SK-N-SH (cell line): Measurements from ENCODE around the gene TRIM65. TPM values are rescaled to one million over a fixed set of nuclear protein-coding genes. Genes with fewer than 3 reads are reported as not detected.

ENCODE experiments used
- CTCF ChIA-PET: fragments of 300-600, 350-600 bp; formaldehyde crosslinking; extraction: SDS; loops from one replicate; lab custom pipeline; 2021; lab: Yijun Ruan, JAX
- POLR2A ChIA-PET: fragments of 350-600 bp; sonication (Branson Sonifier 250); formaldehyde crosslinking; extraction: SDS; loops from one replicate; lab custom pipeline; 2020; ENCODE audit warnings: antibody characterized with exemption, inconsistent platforms; lab: Yijun Ruan, JAX
- DNase-seq: peaks from one replicate; pipeline ENCODE4 v3.0.0; 2012
- H2AFZ ChIP-seq: fragments of 200-600 bp; sonication (generic); 2 replicates; pipeline ENCODE4 v1.8.1; 2016; ENCODE audit warnings: antibody characterized with exemption, mild to moderate bottlenecking, low read depth
- H3F3A ChIP-seq: fragments of 200-600 bp; sonication (generic); replicated peaks from 2 replicates; pipeline ENCODE3; 2016; ENCODE audit warnings: antibody characterized with exemption, mild to moderate bottlenecking; ENCODE audit not compliant: insufficient read depth
- H3K27ac ChIP-seq, 2 experiments: fragments of 200-500 bp in 1 of 2; fragments of 200-600 bp in 1 of 2; sonication (Bioruptor generic) in 1 of 2; sonication (generic), shearing (Covaris generic) in 1 of 2; 2 replicates each; pipeline versions ENCODE4 v1.5.1 to v1.6.1; 2014 to 2016; ENCODE audit warnings: low read depth in 2 of 2, inconsistent platforms in 1 of 2, low read length in 1 of 2, mild to moderate bottlenecking in 1 of 2, mixed read lengths in 1 of 2
- H3K27me3 ChIP-seq: fragments of 200-600 bp; sonication (generic), shearing (Covaris generic); 2 replicates; pipeline ENCODE4 v1.6.1; 2016; ENCODE audit warnings: mixed run types; ENCODE audit not compliant: insufficient read depth
- H3K36me3 ChIP-seq, 2 experiments: fragments of 200-500 bp in 1 of 2; fragments of 200-600 bp in 1 of 2; sonication (Bioruptor generic) in 1 of 2; sonication (generic) in 1 of 2; replicated peaks in 1 of 2; 2 replicates each; pipeline versions ENCODE3 to v1.5.1; 2014 to 2016; ENCODE audit warnings: low read length in 1 of 2, mild to moderate bottlenecking in 1 of 2; ENCODE audit not compliant: insufficient read depth in 2 of 2, control insufficient read depth in 1 of 2
- H3K4me1 ChIP-seq, 2 experiments: fragments of 200-500 bp in 1 of 2; fragments of 200-600 bp in 1 of 2; sonication (Bioruptor generic) in 1 of 2; sonication (generic), shearing (Covaris generic) in 1 of 2; 2 replicates each; pipeline versions ENCODE4 v1.5.1 to v1.6.1; 2014 to 2016; ENCODE audit warnings: low read depth in 1 of 2, low read length in 1 of 2, mixed run types in 1 of 2; ENCODE audit not compliant: insufficient read depth in 2 of 2, control insufficient read depth in 1 of 2
- H3K4me2 ChIP-seq: fragments of 200-600 bp; sonication (generic), shearing (Covaris generic); 2 replicates; pipeline ENCODE4 v1.6.1; 2017; ENCODE audit warnings: mixed run types
- H3K4me3 ChIP-seq, 2 experiments: fragments of 200-500 bp in 1 of 2; fragments of 200-600 bp in 1 of 2; sonication (Bioruptor generic) in 1 of 2; sonication (generic), shearing (Covaris generic) in 1 of 2; 2 replicates each; pipeline versions ENCODE4 v1.5.1 to v1.8.1; 2014 to 2016; ENCODE audit warnings: low read depth in 2 of 2, inconsistent platforms in 1 of 2, low read length in 1 of 2, mild to moderate bottlenecking in 1 of 2, mixed read lengths in 1 of 2, moderate library complexity in 1 of 2
- H3K79me2 ChIP-seq: fragments of 200-600 bp; sonication (generic); 2 replicates; pipeline ENCODE4 v1.8.1; 2017; ENCODE audit warnings: mild to moderate bottlenecking; ENCODE audit not compliant: insufficient read depth
- H3K9ac ChIP-seq: fragments of 200-600 bp; sonication (generic); 2 replicates; pipeline ENCODE4 v1.6.1; 2017; ENCODE audit warnings: mixed run types
- H3K9me2 ChIP-seq: fragments of 200-600 bp; sonication (generic); 2 replicates; pipeline ENCODE4 v1.6.1; 2017; ENCODE audit warnings: mixed run types
- H3K9me3 ChIP-seq: fragments of 200-600 bp; sonication (generic); 2 replicates; pipeline ENCODE4 v1.6.1; 2017; ENCODE audit warnings: mixed run types, mild to moderate bottlenecking, moderate library complexity
- H4K20me1 ChIP-seq: fragments of 200-600 bp; sonication (generic); 2 replicates; pipeline ENCODE4 v1.6.1; 2017; ENCODE audit warnings: mild to moderate bottlenecking, mixed run types; ENCODE audit not compliant: insufficient read depth
- EP300 ChIP-seq, 2 experiments: IDR thresholded peaks; 2 replicates each; pipeline versions ENCODE4 v1.4.0 to v1.6.1; 2012; ENCODE audit warnings: borderline replicate concordance in 1 of 2, low read depth in 1 of 2, low read length in 1 of 2
- FOSL2 ChIP-seq: IDR thresholded peaks from 2 replicates; pipeline ENCODE4 v1.4.0; 2012; ENCODE audit warnings: low read depth, mild to moderate bottlenecking, moderate library complexity, borderline replicate concordance
- FOXJ3 ChIP-seq: sonication (generic); formaldehyde crosslinking; IDR thresholded peaks from 2 replicates; pipeline ENCODE4 v1.5.1; 2020; ENCODE audit warnings: mild to moderate bottlenecking, missing genetic modification reagents
- GATA2 ChIP-seq: sonication (generic); formaldehyde crosslinking; IDR thresholded peaks from 2 replicates; pipeline ENCODE4 v1.5.0; 2020; ENCODE audit warnings: mild to moderate bottlenecking, missing genetic modification reagents
- JUND ChIP-seq: IDR thresholded peaks from 2 replicates; pipeline ENCODE4 v1.4.0; 2012
- MAX ChIP-seq: IDR thresholded peaks from 2 replicates; pipeline ENCODE4 v1.4.0; 2012; ENCODE audit warnings: low read depth
- MXI1 ChIP-seq: IDR thresholded peaks from 2 replicates; pipeline ENCODE4 v1.6.1; 2012; ENCODE audit warnings: mild to moderate bottlenecking, low read depth, low read length, improper control_type of control experiment
- NFIC ChIP-seq: IDR thresholded peaks from 2 replicates; pipeline ENCODE4 v1.4.0; 2012; ENCODE audit warnings: borderline replicate concordance
- POLR2AphosphoS5 ChIP-seq: IDR thresholded peaks from 2 replicates; pipeline ENCODE4 v1.6.1; 2012; ENCODE audit warnings: low read depth, low read length
- RAD21 ChIP-seq: IDR thresholded peaks from 2 replicates; pipeline ENCODE4 v1.6.1; 2012; ENCODE audit warnings: mild to moderate bottlenecking, low read length
- RXRA ChIP-seq: IDR thresholded peaks from 2 replicates; pipeline ENCODE4 v1.4.0; 2012; ENCODE audit warnings: low read depth, mild to moderate bottlenecking, borderline replicate concordance
- SIN3A ChIP-seq: IDR thresholded peaks from 2 replicates; pipeline ENCODE4 v1.6.1; 2012; ENCODE audit warnings: low read depth, mild to moderate bottlenecking, low read length, moderate library complexity, borderline replicate concordance
- SMC3 ChIP-seq: IDR thresholded peaks from 2 replicates; pipeline ENCODE4 v1.6.1; 2012; ENCODE audit warnings: low read depth, low read length, improper control_type of control experiment
- TAF1 ChIP-seq: IDR thresholded peaks from 2 replicates; pipeline ENCODE4 v1.6.1; 2012; ENCODE audit warnings: low read depth, mild to moderate bottlenecking, low read length, moderate library complexity, borderline replicate concordance
- TCF12 ChIP-seq: IDR thresholded peaks from 2 replicates; pipeline ENCODE4 v1.4.0; 2012
- TEAD4 ChIP-seq: IDR thresholded peaks from 2 replicates; pipeline ENCODE4 v1.4.0; 2012; ENCODE audit warnings: mild to moderate bottlenecking, borderline replicate concordance; ENCODE audit not compliant: insufficient read depth
- USF1 ChIP-seq: IDR thresholded peaks from 2 replicates; pipeline ENCODE4 v1.4.0; 2012; ENCODE audit warnings: low read depth, borderline replicate concordance
- YY1 ChIP-seq: IDR thresholded peaks from 2 replicates; pipeline ENCODE4 v1.4.0; 2012; ENCODE audit warnings: low read depth, mild to moderate bottlenecking
- WGBS: methylation state at CpG from one replicate; pipeline ENCODE4 v1.1.6; 2017; ENCODE audit warnings: low lambda C conversion rate; 5-methylcytosine and 5-hydroxymethylcytosine counted together
- polyA plus RNA-seq, 3 experiments: library from polyadenylated mRNA; depleted of rRNA; stranded (reverse); fragments of >200 nt; gene quantifications; 2 replicates each; pipeline ENCODE4 v1.2.3, GENCODE V29; 2012
- TF ChIP-seq, protein P1 (sequence below): IDR thresholded peaks from 2 replicates; pipeline ENCODE4; 2012

The TRIM65 gene
- polyA plus RNA-seq, 1 of the 3 experiments (the other 2 are of a cell fraction): 13.1 TPM

GRCh38 chr17:75873587-75874322 lies 23.0 kb downstream of the TRIM65 start:
- Histone ChIP-seq H3K27ac (no peak overlapping the region), H3K9ac (no peak overlapping the region), H3K27me3 (no peaks in the 10 kb centered on the region), H4K20me1 (no peaks in the 10 kb centered on the region; the same call in 1 of the 2 replicates), H3F3A (peaks cover 21% of the 10 kb centered on the region), H3K9me3 (no peaks in the 10 kb centered on the region), H3K36me3 (no peaks in the 10 kb centered on the region), H3K4me3 (no peak overlapping the region), H3K4me2 (no peak overlapping the region), H3K9me2 (no peaks in the 10 kb centered on the region)
- ChIA-PET POLR2A (interaction anchor here (1.6 kb wide), 2 partner anchors 22 to 105 kb away, joined by 5 read pairs; partner anchors contain the start of genes ACOX1 and TEN1), CTCF (interaction anchor here (0.7 to 15.4 kb wide), 10 partner anchors 13 to 131 kb away, joined by 3 to 214 read pairs (median 5); partner anchors contain the start of genes GALK1, TRIM65 and WBP2)
- peak; percentile 32 for DNase-seq
- TF ChIP-seq YY1 (no peak), NFIC (no peak), RAD21 (no peak), FOXJ3 (no peak), MAX (no peak), USF1 (no peak), TCF12 (no peak), MXI1 (no peak)
- TF ChIP-seq, all 33 proteins: peak for 0
- H3K79me2 ChIP-seq: no peaks in the 10 kb centered on the region
- WGBS: 91% methylated on average over 11 of the region's 11 CpGs
- H2AFZ ChIP-seq: no peak overlapping the region
- H3K4me1 ChIP-seq: peaks cover 32 to 36% of the 10 kb centered on the region in 2 experiments; a peak in 3 of 4 replicates

DNA sequence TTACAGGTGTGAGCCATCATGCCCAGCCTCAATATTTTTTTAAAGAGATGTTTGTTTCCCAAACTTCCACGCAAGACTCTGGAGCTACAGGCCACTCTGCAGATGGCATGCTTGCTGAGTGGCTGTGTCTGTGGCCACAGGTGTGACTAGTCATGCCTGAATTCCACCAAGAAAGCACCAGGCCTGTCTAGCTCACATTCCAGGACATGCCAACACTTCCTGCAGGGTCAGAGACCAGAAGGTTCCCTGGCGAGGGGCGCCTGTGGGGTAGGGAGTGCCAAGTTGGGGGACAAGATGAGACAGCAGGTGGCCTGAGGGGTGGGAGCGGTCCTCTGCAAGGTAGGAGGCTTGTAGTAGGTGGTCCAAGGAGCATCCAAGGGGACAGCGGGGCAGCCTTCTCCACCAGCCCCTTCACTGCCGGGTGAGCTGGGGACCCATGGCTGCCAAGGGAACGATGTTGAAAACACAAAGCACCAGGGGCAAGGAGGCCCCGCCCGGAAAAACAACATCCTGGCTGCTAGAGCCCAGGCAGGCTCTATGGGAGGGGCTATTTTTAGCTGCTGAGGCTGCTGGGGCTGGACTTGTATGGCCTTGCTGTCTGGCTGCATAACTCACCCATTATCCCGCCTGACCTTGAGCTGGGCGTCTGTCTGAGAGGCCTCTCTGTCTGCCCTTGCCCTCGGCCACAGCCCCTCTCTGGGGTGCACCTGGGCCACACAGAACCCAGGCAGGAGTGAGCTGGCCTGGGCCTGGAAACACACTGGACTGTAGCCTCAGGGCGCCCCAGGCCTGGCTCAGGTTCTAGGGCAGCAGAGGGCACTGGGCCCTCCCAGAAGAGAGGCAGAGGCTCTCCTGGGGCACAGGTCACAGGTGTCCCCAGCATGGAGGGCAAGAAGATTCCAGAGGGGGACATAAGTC lies 24.1 kb downstream of the TRIM65 start:
- H3K79me2 ChIP-seq: no peaks in the 10 kb centered on the region
- H3K27me3 ChIP-seq: no peaks in the 10 kb centered on the region
- POLR2A ChIA-PET: interaction anchor here (0.7 to 1.6 kb wide), 5 partner anchors 23 to 211 kb away, joined by 3 to 5 read pairs (median 3); partner anchors contain the start of genes ACOX1 and TEN1
- no peaks in the 10 kb centered on the region; the same call in 1 of the 2 replicates for H4K20me1 ChIP-seq
- H3K9ac ChIP-seq: peak overlapping the region; percentile 29; the same call in 1 of the 2 replicates
- no peaks in the 10 kb centered on the region for H3K9me3 ChIP-seq
- DNase-seq: peak; percentile 52
- H2AFZ ChIP-seq: peak overlapping the region; percentile 61; the same call in 1 of the 2 replicates
- CTCF ChIA-PET: interaction anchor here (0.7 to 15.4 kb wide), 9 partner anchors 10 to 108 kb away, joined by 3 to 214 read pairs (median 4); partner anchors contain the start of genes GALK1, TRIM65 and WBP2
- H3K27ac ChIP-seq: peak overlapping the region in 1 of 2 experiments; percentile 48; a peak in 2 of 4 replicates
- H3K4me3 ChIP-seq: no peak overlapping the region
- peaks cover 21% of the 10 kb centered on the region for H3F3A ChIP-seq
- H3K9me2 ChIP-seq: no peaks in the 10 kb centered on the region
- no peaks in the 10 kb centered on the region for H3K36me3 ChIP-seq
- peak overlapping the region; percentile 41 for H3K4me2 ChIP-seq
- 69% methylated on average over 12 of the region's 13 CpGs for WGBS
- H3K4me1 ChIP-seq: peaks cover 32 to 33% of the 10 kb centered on the region in 2 experiments; a peak in 3 of 4 replicates
- TF ChIP-seq MXI1 (no peak), SMC3 (no peak), POLR2AphosphoS5 (no peak), RXRA (no peak), SIN3A (no peak), GATA2 (CRISPR knock-in tag) (no peak), FOXJ3 (no peak), TAF1 (no peak), EP300 (IDR thresholded peaks at IDR 0.05; ENCODE audit: borderline replicate concordance in 1 of 2, low read depth in 1 of 2, low read length in 1 of 2) (no peak), JUND (no peak), TCF12 (no peak), TEAD4 (no peak), FOSL2 (no peak)
- TF ChIP-seq, protein P1, sequence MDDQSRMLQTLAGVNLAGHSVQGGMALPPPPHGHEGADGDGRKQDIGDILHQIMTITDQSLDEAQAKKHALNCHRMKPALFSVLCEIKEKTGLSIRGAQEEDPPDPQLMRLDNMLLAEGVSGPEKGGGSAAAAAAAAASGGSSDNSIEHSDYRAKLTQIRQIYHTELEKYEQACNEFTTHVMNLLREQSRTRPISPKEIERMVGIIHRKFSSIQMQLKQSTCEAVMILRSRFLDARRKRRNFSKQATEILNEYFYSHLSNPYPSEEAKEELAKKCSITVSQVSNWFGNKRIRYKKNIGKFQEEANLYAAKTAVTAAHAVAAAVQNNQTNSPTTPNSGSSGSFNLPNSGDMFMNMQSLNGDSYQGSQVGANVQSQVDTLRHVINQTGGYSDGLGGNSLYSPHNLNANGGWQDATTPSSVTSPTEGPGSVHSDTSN: no peak
